K562 (cell line): Measurements from ENCODE around the gene VNN1. TPM values are rescaled to one million over a fixed set of nuclear protein-coding genes. Genes with fewer than 3 reads are reported as not detected.

Experiments used
- ATAC-seq: fragments of 200-7000 bp; cut with Tn5 transposase; 3 replicates; pipeline ENCODE4 v1.9.1; 2020; ENCODE audit warnings: moderate library complexity
- BruUV-seq: library from RNA; stranded (reverse); fragments of 400-500 nt; replicated peaks from 2 replicates; lab custom pipeline; 2021; lab: Mats Ljungman, UMichigan
- CTCF ChIA-PET: fragments of 300-600 bp; formaldehyde crosslinking; extraction: SDS; loops from one replicate; lab custom pipeline; 2021; ENCODE audit warnings: low intra/inter-chr PET ratio; lab: Yijun Ruan, JAX
- POLR2A ChIA-PET: fragments of 300-600, 350-650 bp; sonication (Branson Sonifier 250); formaldehyde crosslinking; extraction: SDS; loops from one replicate; lab custom pipeline; 2021; ENCODE audit warnings: antibody characterized with exemption, inconsistent platforms; lab: Yijun Ruan, JAX
- DNase-seq, 4 experiments: peaks; one replicate each; pipeline versions ENCODE4 v3.0.0 to v3.0.0-alpha.2; 2011 to 2018; ENCODE audit warnings: low spot score in 3 of 4, mixed read lengths in 3 of 4; ENCODE audit errors: extremely low read depth in 1 of 4
- FAIRE-seq: peaks from 2 replicates; lab custom pipeline; 2011; peaks lifted over from hg19 to GRCh38; lab: Jason Lieb, UNC
- H2AFZ ChIP-seq: 2 replicates; pipeline ENCODE4 v1.6.0; 2011; ENCODE audit warnings: low read depth, low read length, control low read depth, inconsistent platforms
- H3K27ac ChIP-seq: fragments of 200-600 bp; 3 replicates; pipeline ENCODE4 v1.8.0; 2011; ENCODE audit warnings: low read depth, mild to moderate bottlenecking, control low read depth, inconsistent platforms, low read length, moderate library complexity, mixed read lengths; ENCODE audit errors: extremely low read depth
- H3K27me3 ChIP-seq, 2 experiments: fragments of 300-600 bp in 1 of 2; 2 replicates in 1 of 2; 3 replicates in 1 of 2; pipeline versions ENCODE4 v1.6.0 to v1.8.0; 2011; ENCODE audit warnings: inconsistent platforms in 2 of 2, low read length in 2 of 2, mild to moderate bottlenecking in 1 of 2, mixed read lengths in 1 of 2, moderate library complexity in 1 of 2; ENCODE audit not compliant: control insufficient read depth in 2 of 2, insufficient read depth in 2 of 2
- H3K36me3 ChIP-seq: fragments of 300-600 bp; 3 replicates; pipeline ENCODE4 v1.8.0; 2011; ENCODE audit warnings: mild to moderate bottlenecking, low read length, inconsistent platforms; ENCODE audit not compliant: control insufficient read depth, insufficient read depth
- H3K4me1 ChIP-seq, 2 experiments: fragments of 200-600 bp in 1 of 2; replicated peaks in 1 of 2; 2 replicates in 1 of 2; 3 replicates in 1 of 2; pipeline versions ENCODE4 v1.5.1 to v1.8.0; 2011; ENCODE audit warnings: inconsistent platforms in 2 of 2, low read length in 2 of 2, mild to moderate bottlenecking in 1 of 2, mixed read lengths in 1 of 2, moderate library complexity in 1 of 2; ENCODE audit not compliant: control insufficient read depth in 2 of 2, insufficient read depth in 2 of 2
- H3K4me2 ChIP-seq: 2 replicates; pipeline ENCODE4 v1.6.1; 2011; ENCODE audit warnings: low read length, control low read depth, inconsistent platforms, mixed read lengths; ENCODE audit not compliant: insufficient read depth
- H3K4me3 ChIP-seq: fragments of 200-600 bp; sonication (generic), shearing (Covaris generic); 2 replicates; pipeline ENCODE4 v1.5.1; 2016; ENCODE audit warnings: control low read depth, inconsistent platforms
- H3K79me2 ChIP-seq: fragments of 200-600 bp; 3 replicates; pipeline ENCODE4 v1.8.0; 2011; ENCODE audit warnings: low read length, inconsistent platforms; ENCODE audit not compliant: control insufficient read depth, insufficient read depth
- H3K9ac ChIP-seq, 2 experiments: 2 replicates each; pipeline versions ENCODE4 v1.6.0 to v1.6.1; 2011; ENCODE audit warnings: low read depth in 2 of 2, low read length in 2 of 2, control low read depth in 1 of 2, inconsistent platforms in 1 of 2, mild to moderate bottlenecking in 1 of 2, mixed read lengths in 1 of 2; ENCODE audit not compliant: insufficient read depth in 1 of 2
- H3K9me1 ChIP-seq: one replicate; pipeline ENCODE4 v1.6.0; 2011; ENCODE audit warnings: inconsistent platforms, mild to moderate bottlenecking, low read length, moderate library complexity; ENCODE audit not compliant: control insufficient read depth, insufficient read depth
- H3K9me3 ChIP-seq: replicated peaks from 2 replicates; pipeline ENCODE4 v1.5.1; 2011; ENCODE audit warnings: low read depth, low read length, inconsistent platforms; ENCODE audit not compliant: control insufficient read depth, insufficient read depth
- H4K20me1 ChIP-seq: replicated peaks from 2 replicates; pipeline ENCODE4 v1.6.1; 2011; ENCODE audit warnings: low read length, inconsistent platforms, mixed read lengths; ENCODE audit not compliant: control insufficient read depth, insufficient read depth
- ATF3 ChIP-seq, 2 experiments: fragments of 450-650 bp in 1 of 2; sonication (generic) in 1 of 2; formaldehyde crosslinking in 1 of 2; IDR thresholded peaks in 1 of 2; conservative IDR thresholded peaks in 1 of 2; 2 replicates each; pipeline versions ENCODE4 v1.6.1 to v1.8.1; 2016 to 2023; ENCODE audit warnings: mild to moderate bottlenecking in 2 of 2, moderate library complexity in 2 of 2, inconsistent platforms in 1 of 2, missing genetic modification reagents in 1 of 2
- CBX2 ChIP-seq: fragments of 200-600 bp; sonication (generic); IDR thresholded peaks from one replicate; pipeline ENCODE4 v1.6.1; 2012; ENCODE audit warnings: mild to moderate bottlenecking, low read length, inconsistent platforms; ENCODE audit not compliant: insufficient read depth, poor library complexity, severe bottlenecking
- CEBPB ChIP-seq: fragments of 450-650 bp; IDR thresholded peaks from 2 replicates; pipeline ENCODE4 v1.6.1; 2016; ENCODE audit warnings: missing genetic modification characterization, missing compliant biosample characterization
- CEBPG ChIP-seq, 3 experiments: fragments of 200-800 bp in 1 of 3; sonication (Bioruptor generic) in 1 of 3; sonication (generic) in 1 of 3; formaldehyde crosslinking in 1 of 3; IDR thresholded peaks in 2 of 3; conservative IDR thresholded peaks in 1 of 3; 2 replicates each; pipeline versions ENCODE4 v1.6.1 to v1.8.0; 2016 to 2022; ENCODE audit warnings: missing compliant biosample characterization in 2 of 3, missing genetic modification characterization in 2 of 3, mild to moderate bottlenecking in 1 of 3, missing genetic modification reagents in 1 of 3
- GTF2B ChIP-seq: IDR thresholded peaks from 2 replicates; pipeline ENCODE4 v1.6.1; 2011; ENCODE audit not compliant: insufficient read length; ENCODE audit errors: extremely low read depth
- HLTF ChIP-seq: fragments of 450-650 bp; IDR thresholded peaks from 2 replicates; pipeline ENCODE4 v1.6.1; 2016
- MEF2A ChIP-seq: IDR thresholded peaks from 2 replicates; pipeline ENCODE4 v1.6.1; 2011; ENCODE audit warnings: low read depth, mild to moderate bottlenecking, low read length, moderate library complexity; ENCODE audit not compliant: control insufficient read depth
- SAP30 ChIP-seq: fragments of 200-600 bp; sonication (generic); IDR thresholded peaks from 2 replicates; pipeline ENCODE4 v1.6.1; 2012; ENCODE audit warnings: borderline replicate concordance, low read depth, mild to moderate bottlenecking, moderate library complexity, low read length, control low read depth, inconsistent platforms; ENCODE audit not compliant: insufficient read depth, poor library complexity, severe bottlenecking
- TEAD2 ChIP-seq: fragments of 450-650 bp; IDR thresholded peaks from 2 replicates; pipeline ENCODE4 v1.6.1; 2016; ENCODE audit warnings: missing genetic modification characterization, control low read depth, missing compliant biosample characterization
- ZNF274 ChIP-seq: IDR thresholded peaks from 2 replicates; pipeline ENCODE4 v1.6.1; 2011; ENCODE audit warnings: low read depth, mild to moderate bottlenecking, low read length, moderate library complexity, borderline replicate concordance
- ZNF444 ChIP-seq: fragments of 250-450 bp; sonication (Bioruptor Pico); IDR thresholded peaks from 2 replicates; pipeline ENCODE4 v1.4.0; 2020; ENCODE audit warnings: mild to moderate bottlenecking, moderate library complexity
- WGBS: fragments of 100-300 bp; shearing (Covaris generic); methylation state at CpG from one replicate; pipeline ENCODE4 v1.1.6; 2016; ENCODE audit warnings: low coverage, mixed read lengths; ENCODE audit not compliant: insufficient coverage; ENCODE audit errors: missing lambda C conversion rate; 5-methylcytosine and 5-hydroxymethylcytosine counted together
- in situ Hi-C: fragments of 300-500 bp; cut with MboI; formaldehyde crosslinking; loops from 4 replicates; pipeline ENCODE4 v1.15.0; 2018; ENCODE audit warnings: inconsistent platforms, mixed read lengths
- intact Hi-C: fragments of 100-400 bp; cut with micrococcal nuclease; formaldehyde crosslinking; loops from 2 replicates; pipeline ENCODE4 v1.14.2; 2022
- polyA plus RNA-seq, 8 experiments: library from polyadenylated mRNA; depleted of rRNA in 4 of 8; stranded (reverse) in 5 of 8; unstranded in 3 of 8; fragments of >200 nt; fragmentation: Nextera tagmentation in 2 of 8; fragmentation: Illumina TruSeq in 1 of 8; extraction: Ambion mirVana in 2 of 8; extraction: Trizol in 1 of 8; gene quantifications; 2 replicates each; pipeline versions ENCODE4 v1.2.1 to v1.2.3, GENCODE V29; 2011 to 2014; ENCODE audit warnings: inconsistent platforms in 1 of 8, missing spikeins in 1 of 8
- total RNA-seq, 7 experiments: library from RNA; depleted of rRNA in 6 of 7; stranded (reverse); fragments of >200 nt in 6 of 7; fragmentation: Illumina TruSeq in 2 of 7; extraction: Trizol in 2 of 7; gene quantifications; 2 replicates each; pipeline versions ENCODE4 v1.2.1 to v1.2.3, GENCODE V29; 2011 to 2021; ENCODE audit warnings: low replicate concordance in 1 of 7

Gene VNN1
- total and polyA plus RNA-seq, 9 of the 15 experiments (the other 6 are each of a cell fraction or from before 2014, with no cell fraction given), result not detected

GRCh38 chr6:132708771-132709170, 5.1 kb downstream of the VNN1 start:
- BruUV-seq, result no TSS peak
- H3K9ac ChIP-seq, result no peak overlapping the region

GRCh38 chr6:132708002-132708401, 5.9 kb downstream of the VNN1 start:
- FAIRE-seq, result no peak
- no peaks in the 10 kb centered on the region for H4K20me1 ChIP-seq
- H3K4me1 ChIP-seq, result no peaks in the 10 kb centered on the region
- intact Hi-C loops, result no loop called here
- POLR2A ChIA-PET, result no interaction called here
- no TSS peak for BruUV-seq
- DNase-seq, result no peak
- H3K36me3 ChIP-seq, result no peaks in the 10 kb centered on the region
- TF ChIP-seq ZNF274, result no peak
- TF ChIP-seq CEBPG (CRISPR knock-in tag; IDR thresholded peaks at IDR 0.05), result no peak
- peak; percentile 32 to 61; a peak in 3 of 4 replicates for TF ChIP-seq CEBPG (tag; conservative IDR thresholded peaks at IDR 0.05 in 1 of 2, IDR thresholded peaks at IDR 0.05 in 1 of 2)
- peak; percentile 24; the same call in 1 of the 2 replicates for TF ChIP-seq ATF3 (IDR thresholded peaks at IDR 0.05)
- TF ChIP-seq ATF3 (CRISPR knock-in tag; conservative IDR thresholded peaks at IDR 0.05), result no peak
- peak; percentile 48 for TF ChIP-seq CEBPB (tag)
- TF ChIP-seq, all 486 proteins: peak for 3
- no peak overlapping the region for H3K4me3 ChIP-seq
- H3K27ac ChIP-seq, result no peak overlapping the region
- no peaks in the 10 kb centered on the region for H3K9me1 ChIP-seq
- CTCF ChIA-PET, result no interaction called here
- H3K9ac ChIP-seq, result no peak overlapping the region
- no peaks in the 10 kb centered on the region for H3K79me2 ChIP-seq
- H3K4me2 ChIP-seq, result no peak overlapping the region
- no peak for ATAC-seq
- in situ Hi-C loops, result no loop called here
- no peaks in the 10 kb centered on the region for H3K9me3 ChIP-seq
- H3K27me3 ChIP-seq, result no peaks in the 10 kb centered on the region
- H2AFZ ChIP-seq, result no peak overlapping the region

More at GRCh38 chr6:132708771-132709170, 5.1 kb downstream of the VNN1 start:
- H3K9me1 ChIP-seq, result no peaks in the 10 kb centered on the region
- H3K36me3 ChIP-seq, result no peaks in the 10 kb centered on the region
- ChIA-PET CTCF (no interaction called here), POLR2A (no interaction called here)
- intact Hi-C loops, result no loop called here
- no peak overlapping the region for H3K4me2 ChIP-seq
- no peaks in the 10 kb centered on the region for H3K9me3 ChIP-seq
- H3K4me3 ChIP-seq, result no peak overlapping the region
- H3K27ac ChIP-seq, result no peak overlapping the region
- H3K4me1 ChIP-seq, result no peaks in the 10 kb centered on the region
- H2AFZ ChIP-seq, result no peak overlapping the region
- 0% methylated on average over 3 of the region's 3 CpGs for WGBS
- in situ Hi-C loops, result no loop called here
- H3K27me3 ChIP-seq, result no peaks in the 10 kb centered on the region; a peak in 1 of 5 replicates
- ATAC-seq (no peak), DNase-seq (no peak), FAIRE-seq (no peak)
- H3K79me2 ChIP-seq, result no peaks in the 10 kb centered on the region
- TF ChIP-seq GTF2B (no peak), ZNF444 (CRISPR knock-in tag) (no peak), MEF2A (no peak), SAP30 (no peak), HLTF (no peak), TEAD2 (tag) (no peak), CBX2 (no peak)
- no peaks in the 10 kb centered on the region for H4K20me1 ChIP-seq
